MCF 10A (cell line): ENCODE data around the gene GP9. TPM values are rescaled to one million over a fixed set of nuclear protein-coding genes. Genes with fewer than 3 reads are reported as not detected.

Experiments
- BruUV-seq: library from RNA; stranded (reverse); fragments of 400-500 nt; replicated peaks from 2 replicates; lab custom pipeline; 2021; lab: Mats Ljungman, UMichigan
- CTCF ChIA-PET: fragments of 300-600 bp; sonication (Branson Sonifier 250); formaldehyde crosslinking; extraction: SDS; loops from one replicate; lab custom pipeline; 2021; ENCODE audit warnings: antibody characterized with exemption, inconsistent platforms; lab: Yijun Ruan, JAX
- POLR2A ChIA-PET: fragments of 300-600, 350-650 bp; sonication (Branson Sonifier 250); formaldehyde crosslinking; extraction: SDS; loops from one replicate; lab custom pipeline; 2020; ENCODE audit warnings: antibody characterized with exemption, inconsistent platforms; lab: Yijun Ruan, JAX
- DNase-seq: peaks from one replicate; pipeline ENCODE4 v3.0.0-alpha.2; 2018; ENCODE audit not compliant: unreplicated experiment
- H3K27ac Mint-ChIP-seq: one replicate; pipeline ENCODE4 v1.8.0; 2022; ENCODE audit warnings: mild to moderate bottlenecking, low read depth, mixed read lengths; ENCODE audit not compliant: unreplicated experiment
- H3K27me3 Mint-ChIP-seq: one replicate; pipeline ENCODE4 v1.8.0; 2022; ENCODE audit warnings: mixed read lengths; ENCODE audit not compliant: insufficient read depth, unreplicated experiment
- H3K36me3 Mint-ChIP-seq: one replicate; pipeline ENCODE4 v1.8.0; 2022; ENCODE audit warnings: mild to moderate bottlenecking, moderate library complexity, mixed read lengths; ENCODE audit not compliant: insufficient read depth, unreplicated experiment
- H3K4me1 Mint-ChIP-seq: one replicate; pipeline ENCODE4 v1.8.0; 2022; ENCODE audit warnings: mixed read lengths; ENCODE audit not compliant: insufficient read depth, unreplicated experiment
- H3K4me3 Mint-ChIP-seq: one replicate; pipeline ENCODE4 v1.8.0; 2022; ENCODE audit warnings: mild to moderate bottlenecking, moderate library complexity, mixed read lengths; ENCODE audit not compliant: unreplicated experiment
- H3K9me3 Mint-ChIP-seq: one replicate; pipeline ENCODE4 v1.8.0; 2022; ENCODE audit warnings: mixed read lengths; ENCODE audit not compliant: unreplicated experiment
- intact Hi-C: fragments of 100-400 bp; cut with micrococcal nuclease; formaldehyde crosslinking; loops from 2 replicates; pipeline ENCODE4 v1.14.1; 2022
- total RNA-seq: library from RNA; stranded (reverse); gene quantifications from 2 replicates; pipeline ENCODE4 v1.2.3, GENCODE V29; 2022
- TF ChIP-seq, protein P1 (sequence below): fragments of 200-600 bp; IDR thresholded peaks from one replicate; pipeline ENCODE4 v1.8.0; 2022; ENCODE audit warnings: antibody characterized with exemption, mild to moderate bottlenecking; ENCODE audit not compliant: unreplicated experiment

The GP9 gene
- total RNA-seq, 1 experiment from 2014 or later: not detected

DNA sequence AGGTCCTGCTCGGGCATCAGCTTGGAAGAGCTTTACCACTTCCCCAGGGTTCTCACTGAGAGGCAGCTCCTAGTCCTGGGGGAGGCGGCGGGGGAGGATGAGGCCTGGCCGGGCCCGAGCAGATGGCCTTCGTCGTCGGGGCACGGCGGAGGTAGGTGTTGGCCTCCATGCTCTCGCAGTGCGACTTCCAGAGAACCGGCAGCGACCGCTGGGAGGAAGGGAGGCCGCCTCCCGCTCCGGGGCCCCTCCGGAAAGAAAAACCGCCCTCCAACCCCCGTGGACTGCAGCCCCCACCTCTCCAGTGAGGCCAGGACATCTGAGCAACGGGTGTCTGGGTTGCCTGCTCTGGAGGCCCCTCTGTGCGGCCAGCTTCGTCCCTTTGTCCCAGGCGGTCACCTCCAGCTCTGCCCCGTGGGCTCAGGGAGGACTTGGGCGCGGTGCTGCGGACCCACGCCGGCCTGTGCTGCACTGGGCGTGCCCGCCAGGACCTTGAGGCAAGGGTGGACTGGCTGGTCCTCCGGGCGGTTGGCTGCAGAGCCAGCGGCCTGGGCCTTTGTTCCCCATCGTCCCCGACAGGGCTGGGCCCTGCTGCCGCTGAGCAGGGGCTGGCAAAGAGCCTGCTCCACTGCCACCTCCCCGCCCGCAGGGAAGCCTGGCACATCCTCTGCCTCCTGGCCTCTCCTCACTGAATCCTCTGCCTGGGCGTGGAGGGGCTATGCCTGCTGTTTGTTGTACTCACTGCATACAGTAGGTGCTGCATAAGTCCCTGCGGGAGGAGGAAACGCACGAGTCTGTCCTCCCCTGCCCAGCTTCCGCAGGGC, 13.6 kb upstream of the GP9 start:
- ChIA-PET POLR2A (no interaction called here), CTCF (interaction anchor here (1.4 kb wide), 1 partner anchor 77 kb away, joined by 5 read pairs; no protein-coding TSS in a partner anchor)
- Mint-ChIP-seq H3K27me3 (peaks cover 12% of the 10 kb centered on the region), H3K4me1 (no peaks in the 10 kb centered on the region), H3K36me3 (no peaks in the 10 kb centered on the region), H3K27ac (no peak overlapping the region), H3K9me3 (no peaks in the 10 kb centered on the region), H3K4me3 (no peak overlapping the region)
- BruUV-seq: no TSS peak
- intact Hi-C loops: no loop called here
- TF ChIP-seq, protein P1, sequence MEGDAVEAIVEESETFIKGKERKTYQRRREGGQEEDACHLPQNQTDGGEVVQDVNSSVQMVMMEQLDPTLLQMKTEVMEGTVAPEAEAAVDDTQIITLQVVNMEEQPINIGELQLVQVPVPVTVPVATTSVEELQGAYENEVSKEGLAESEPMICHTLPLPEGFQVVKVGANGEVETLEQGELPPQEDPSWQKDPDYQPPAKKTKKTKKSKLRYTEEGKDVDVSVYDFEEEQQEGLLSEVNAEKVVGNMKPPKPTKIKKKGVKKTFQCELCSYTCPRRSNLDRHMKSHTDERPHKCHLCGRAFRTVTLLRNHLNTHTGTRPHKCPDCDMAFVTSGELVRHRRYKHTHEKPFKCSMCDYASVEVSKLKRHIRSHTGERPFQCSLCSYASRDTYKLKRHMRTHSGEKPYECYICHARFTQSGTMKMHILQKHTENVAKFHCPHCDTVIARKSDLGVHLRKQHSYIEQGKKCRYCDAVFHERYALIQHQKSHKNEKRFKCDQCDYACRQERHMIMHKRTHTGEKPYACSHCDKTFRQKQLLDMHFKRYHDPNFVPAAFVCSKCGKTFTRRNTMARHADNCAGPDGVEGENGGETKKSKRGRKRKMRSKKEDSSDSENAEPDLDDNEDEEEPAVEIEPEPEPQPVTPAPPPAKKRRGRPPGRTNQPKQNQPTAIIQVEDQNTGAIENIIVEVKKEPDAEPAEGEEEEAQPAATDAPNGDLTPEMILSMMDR: no peak
- DNase-seq: no peak

DNA sequence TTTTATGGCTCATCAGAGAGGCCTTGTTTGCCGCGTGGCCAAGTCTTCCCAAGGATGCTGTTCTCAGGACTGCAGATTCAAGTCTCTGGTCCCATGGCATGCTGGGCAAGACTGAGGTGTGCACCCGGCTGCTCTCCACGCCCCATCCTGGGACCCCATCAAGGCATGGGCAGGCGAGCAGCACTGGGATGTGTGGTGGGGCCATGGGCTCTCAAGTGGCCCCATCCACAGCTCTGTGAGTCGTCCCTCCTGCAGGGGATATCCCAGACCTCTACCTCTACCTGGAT, 13.1 kb upstream of the GP9 start:
- TF ChIP-seq, protein P1: no peak
- ChIA-PET POLR2A (no interaction called here), CTCF (interaction anchor here (1.4 kb wide), 1 partner anchor 77 kb away, joined by 5 read pairs; no protein-coding TSS in a partner anchor)
- no peak for DNase-seq
- Mint-ChIP-seq H3K4me1 (no peaks in the 10 kb centered on the region), H3K27me3 (peaks cover 9% of the 10 kb centered on the region), H3K9me3 (no peaks in the 10 kb centered on the region), H3K4me3 (no peak overlapping the region), H3K27ac (no peak overlapping the region), H3K36me3 (no peaks in the 10 kb centered on the region)
- BruUV-seq: no TSS peak
- intact Hi-C loops: no loop called here

DNA sequence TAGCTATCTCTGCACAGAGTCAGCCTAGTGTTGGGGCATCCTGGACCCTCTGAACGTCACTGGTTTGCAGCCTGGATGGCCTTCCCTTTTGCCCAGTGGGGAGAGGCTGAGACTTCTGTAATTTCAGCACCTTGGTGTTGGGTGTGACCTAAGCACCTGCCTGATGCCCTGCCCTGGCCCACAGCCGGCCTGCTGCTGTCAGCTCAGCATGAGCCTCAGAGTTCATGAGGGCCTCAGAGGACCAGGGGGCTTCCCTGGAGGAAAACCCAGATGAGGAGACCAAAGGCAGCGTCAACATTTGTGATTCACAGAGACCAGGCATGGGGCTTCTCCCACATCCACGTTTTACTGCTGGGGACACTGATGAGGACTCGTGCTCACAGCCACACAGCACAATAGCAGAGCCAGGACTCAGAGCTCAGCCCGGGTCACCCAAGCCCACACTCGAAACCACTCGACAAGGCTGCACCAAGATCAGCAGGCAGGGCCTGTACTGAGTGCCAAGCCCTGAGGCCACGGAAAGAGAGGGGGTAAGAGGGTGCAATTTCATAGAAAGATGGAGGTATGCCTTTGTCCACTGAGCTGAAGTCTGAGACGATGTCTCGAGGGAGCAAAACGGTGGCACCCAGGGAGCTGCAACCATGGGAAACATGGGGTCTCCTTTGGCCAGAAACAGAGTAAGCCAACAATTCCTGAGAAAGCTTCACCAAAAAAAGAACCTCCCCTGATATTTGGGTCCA, 9.9 kb upstream of the GP9 start:
- Mint-ChIP-seq H3K4me3 (no peak overlapping the region), H3K36me3 (no peaks in the 10 kb centered on the region), H3K4me1 (peaks cover 9% of the 10 kb centered on the region), H3K27me3 (no peaks in the 10 kb centered on the region), H3K27ac (no peak overlapping the region), H3K9me3 (no peaks in the 10 kb centered on the region)
- no peak for DNase-seq
- ChIA-PET CTCF (interaction anchor here (0.6 to 5.5 kb wide), 8 partner anchors 24 to 205 kb away, joined by 3 to 67 read pairs (median 6); partner anchors contain the start of gene RAB43), POLR2A (interaction anchor here (0.7 to 3.9 kb wide), 5 partner anchors 69 to 265 kb away, joined by 3 to 33 read pairs (median 3); partner anchors contain the start of gene RAB43)
- intact Hi-C loops: no loop called here
- BruUV-seq: no TSS peak
- TF ChIP-seq, protein P1: no peak

DNA sequence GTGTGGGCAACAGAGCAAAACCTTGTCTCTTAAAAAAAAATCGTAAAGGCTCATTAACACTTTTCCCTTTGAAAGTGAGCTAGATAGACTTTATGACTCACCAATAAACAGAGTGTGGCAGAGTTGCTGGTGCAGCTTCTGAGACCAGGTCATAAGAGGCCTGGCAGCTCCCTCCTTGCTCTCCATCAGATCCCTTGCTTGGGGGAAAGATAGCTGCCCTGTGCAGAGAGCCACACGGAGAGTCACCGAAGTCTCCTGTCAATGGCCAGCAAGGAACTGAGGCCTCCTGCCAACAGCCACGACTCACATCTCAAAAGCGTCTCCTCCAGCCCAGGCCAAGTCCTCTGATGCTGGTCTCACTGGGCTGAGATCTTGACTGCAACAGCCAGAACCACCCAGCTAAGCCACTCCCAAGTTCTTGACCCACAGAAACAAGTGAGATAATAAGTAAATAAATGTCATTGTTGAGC, 8.7 kb upstream of the GP9 start:
- no peak overlapping the region for H3K27ac Mint-ChIP-seq
- DNase-seq: no peak
- no peak overlapping the region for H3K4me3 Mint-ChIP-seq
- no TSS peak for BruUV-seq
- intact Hi-C loops: loop anchor here (2.0 kb wide), 2 partner anchors 69 to 263 kb away; partner anchors contain the start of gene RAB43
- ChIA-PET CTCF (interaction anchor here (0.6 to 5.5 kb wide), 25 partner anchors 10 to 265 kb away, joined by 3 to 67 read pairs (median 4); partner anchors contain the start of genes COPG1 and RAB43), POLR2A (interaction anchor here (0.6 to 3.9 kb wide), 6 partner anchors 68 to 264 kb away, joined by 3 to 33 read pairs (median 3); partner anchors contain the start of genes COPG1 and RAB43)
- H3K36me3 Mint-ChIP-seq: no peaks in the 10 kb centered on the region
- no peaks in the 10 kb centered on the region for H3K9me3 Mint-ChIP-seq
- H3K27me3 Mint-ChIP-seq: peaks cover 8% of the 10 kb centered on the region
- TF ChIP-seq, protein P1: no peak
- peaks cover 9% of the 10 kb centered on the region for H3K4me1 Mint-ChIP-seq
